GM18951 (cell line): Measurements from ENCODE around the gene ST13.
"Not testable (repeated sequence)": the region's sequence is repeated elsewhere in the genome, so short reads cannot be mapped to it uniquely, and the experiment has no call there.

ENCODE experiments used
- POLR2A ChIP-seq: IDR thresholded peaks from 4 replicates; pipeline ENCODE4 v1.6.1; 2011; ENCODE audit warnings: mild to moderate bottlenecking; ENCODE audit not compliant: insufficient read length, insufficient read depth; ENCODE audit errors: extremely low read depth
- in situ Hi-C: fragments of 300-500 bp; cut with MboI; formaldehyde crosslinking; loops from one replicate; pipeline ENCODE4 v1.12.0; 2022; ENCODE audit warnings: low sequenced_read_pairs, mixed read lengths, inconsistent platforms; ENCODE audit not compliant: unreplicated experiment

The ST13 gene

DNA sequence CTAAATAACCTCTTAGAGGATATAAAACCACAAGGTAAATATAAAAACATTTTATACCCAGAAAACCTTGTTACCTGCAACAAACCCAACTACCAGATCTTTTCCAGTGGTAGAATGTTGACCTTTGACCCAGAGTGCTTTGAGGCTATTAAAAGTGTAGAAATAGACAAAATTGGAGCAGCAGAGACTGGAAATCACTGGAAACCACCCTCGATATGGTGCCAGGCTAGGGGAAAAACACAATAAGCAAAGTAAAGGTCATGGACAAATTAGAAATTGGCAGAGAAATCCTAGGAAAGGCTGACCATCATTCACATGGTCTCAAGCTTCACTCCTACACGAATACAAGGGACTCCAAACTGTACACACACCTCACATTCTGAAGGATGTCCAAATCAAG lies 64.0 kb downstream of the ST13 start:
- in situ Hi-C loops = no loop called here
- no peak for TF ChIP-seq POLR2A

GRCh38 chr22:40791241-40791640 lies 65.2 kb downstream of the ST13 start:
- in situ Hi-C loops = no loop called here
- TF ChIP-seq POLR2A = no peak

GRCh38 chr22:40789131-40789530 lies 67.3 kb downstream of the ST13 start:
- TF ChIP-seq POLR2A = no peak
- in situ Hi-C loops = no loop called here

DNA sequence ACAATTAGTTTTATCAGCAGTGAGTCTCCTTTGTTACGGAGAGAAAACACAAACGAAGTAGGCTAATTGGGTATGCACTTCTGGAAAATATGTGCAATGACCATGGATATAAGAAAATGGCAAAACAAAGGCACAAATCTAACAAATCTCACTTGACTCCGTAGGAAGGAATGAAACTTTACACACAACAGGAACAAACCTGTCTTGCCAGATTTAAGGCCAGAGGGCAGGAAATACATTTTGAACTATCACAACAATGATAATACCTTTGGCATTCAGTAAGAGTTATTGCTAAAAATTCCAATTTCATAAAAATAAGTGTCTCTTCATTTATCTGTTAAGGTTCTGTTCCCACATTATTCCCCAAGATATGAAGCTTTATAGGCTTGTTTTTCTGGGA lies 73.9 kb downstream of the ST13 start:
- in situ Hi-C loops = no loop called here

GRCh38 chr22:40781749-40782148 lies 74.7 kb downstream of the ST13 start:
- in situ Hi-C loops = not testable (repeated sequence)

More for the DNA sequence above, 73.9 kb downstream of the ST13 start:
- TF ChIP-seq POLR2A = no peak
